Lung (tissue), 12 donors: ENCODE measurements around the gene TOMM40L. TPM values are rescaled to one million over a fixed set of nuclear protein-coding genes. Genes with fewer than 3 reads are reported as not detected.
"Not testable (repeated sequence)": the region's sequence is repeated elsewhere in the genome, so short reads cannot be mapped to it uniquely, and the experiment has no call there.

Experiments used
- ATAC-seq: fragments of 200-7000 bp; cut with Tn5 transposase; one replicate; pipeline ENCODE4 v1.9.1; 2020; ENCODE audit warnings: moderate number of reproducible peaks; ENCODE audit not compliant: insufficient read depth, low FRiP score
- DNase-seq, 3 donors: peaks; one replicate each; pipeline ENCODE4 v3.0.0-alpha.2; 2013 to 2017
- H3K27ac ChIP-seq, 2 donors: one replicate each; pipeline ENCODE4 v1.5.1; 2013; ENCODE audit warnings: mild to moderate bottlenecking in 2 of 2, moderate library complexity in 2 of 2, control low read depth in 1 of 2, inconsistent platforms in 1 of 2, low read depth in 1 of 2, low read length in 1 of 2
- H3K27me3 ChIP-seq, 3 donors: one replicate each; pipeline ENCODE4 v1.5.1; 2013; ENCODE audit warnings: low read length in 2 of 3; ENCODE audit not compliant: control insufficient read depth in 3 of 3, insufficient read depth in 3 of 3
- H3K36me3 ChIP-seq, 4 donors: one replicate each; pipeline ENCODE4 v1.5.1; 2013; ENCODE audit warnings: low read length in 4 of 4, mild to moderate bottlenecking in 1 of 4, moderate library complexity in 1 of 4; ENCODE audit not compliant: control insufficient read depth in 4 of 4, insufficient read depth in 4 of 4
- H3K4me1 ChIP-seq, 5 donors: one replicate each; pipeline ENCODE4 v1.5.1; 2013; ENCODE audit warnings: low read length in 5 of 5, mild to moderate bottlenecking in 2 of 5, moderate library complexity in 1 of 5; ENCODE audit not compliant: control insufficient read depth in 5 of 5, insufficient read depth in 5 of 5
- H3K4me3 ChIP-seq: one replicate; pipeline ENCODE4 v1.5.1; 2013; ENCODE audit warnings: mild to moderate bottlenecking, control low read depth, moderate library complexity
- H3K9ac ChIP-seq, 2 donors: one replicate each; pipeline ENCODE4 v1.5.1; 2013; ENCODE audit warnings: low read length in 2 of 2, control low read depth in 1 of 2; ENCODE audit not compliant: insufficient read depth in 1 of 2
- H3K9me3 ChIP-seq, 4 donors: one replicate each; pipeline ENCODE4 v1.5.1; 2013; ENCODE audit warnings: low read length in 3 of 4, mild to moderate bottlenecking in 1 of 4, moderate library complexity in 1 of 4; ENCODE audit not compliant: control insufficient read depth in 4 of 4, insufficient read depth in 3 of 4
- WGBS, 2 donors: extraction: QIAGEN DNeasy Blood & Tissue Kit; methylation state at CpG; one replicate each; pipeline ENCODE4 v1.1.7; 2013; 5-methylcytosine and 5-hydroxymethylcytosine counted together
- polyA plus RNA-seq, 2 donors: library from polyadenylated mRNA; stranded (reverse); fragments of 200-250 nt; gene quantifications; one replicate each; pipeline ENCODE4 v1.2.1, GENCODE V29; 2013
- total RNA-seq, 2 donors: library from RNA; depleted of rRNA in 1 of 2; stranded (reverse); fragments of >200 nt in 1 of 2; gene quantifications; one replicate each; pipeline ENCODE4 v1.2.1, GENCODE V29; 2014 to 2021
- TF ChIP-seq, protein P1 (sequence below): IDR thresholded peaks from 2 replicates; pipeline ENCODE4 v1.5.1; 2012; ENCODE audit warnings: mild to moderate bottlenecking; ENCODE audit errors: control extremely low read depth, extremely low read depth
- donor health status: control.
- donor health status: control.
- donor health status: Bipolar disorder and iron deficiency.
- donor health status: healthy.
- donor health status: DM: yes; HTN: yes; CAD: no.

Gene TOMM40L
- total and polyA plus RNA-seq, 4 donors: 4.9 to 13.0 (median 9.0) TPM

DNA sequence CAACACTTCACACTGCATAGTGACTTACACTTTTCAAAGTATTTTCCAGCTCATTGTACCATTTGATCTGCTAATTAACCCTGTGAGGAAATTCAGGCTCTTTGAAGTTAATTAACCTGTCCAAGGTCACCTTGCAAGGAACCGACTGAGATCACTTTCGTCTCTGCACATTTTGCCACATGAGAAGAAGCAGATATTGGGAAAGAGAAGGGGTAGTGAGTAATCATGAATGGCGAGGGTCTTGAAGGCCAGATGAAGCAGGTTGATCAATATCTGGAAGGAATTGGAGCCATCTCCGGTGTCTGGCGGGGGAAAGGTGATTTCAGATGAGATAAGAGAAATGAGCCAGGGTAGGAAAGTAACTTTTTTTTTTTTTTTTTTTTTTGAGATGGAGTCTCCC, 5.9 kb upstream of the TOMM40L start:
- TF ChIP-seq, protein P1, sequence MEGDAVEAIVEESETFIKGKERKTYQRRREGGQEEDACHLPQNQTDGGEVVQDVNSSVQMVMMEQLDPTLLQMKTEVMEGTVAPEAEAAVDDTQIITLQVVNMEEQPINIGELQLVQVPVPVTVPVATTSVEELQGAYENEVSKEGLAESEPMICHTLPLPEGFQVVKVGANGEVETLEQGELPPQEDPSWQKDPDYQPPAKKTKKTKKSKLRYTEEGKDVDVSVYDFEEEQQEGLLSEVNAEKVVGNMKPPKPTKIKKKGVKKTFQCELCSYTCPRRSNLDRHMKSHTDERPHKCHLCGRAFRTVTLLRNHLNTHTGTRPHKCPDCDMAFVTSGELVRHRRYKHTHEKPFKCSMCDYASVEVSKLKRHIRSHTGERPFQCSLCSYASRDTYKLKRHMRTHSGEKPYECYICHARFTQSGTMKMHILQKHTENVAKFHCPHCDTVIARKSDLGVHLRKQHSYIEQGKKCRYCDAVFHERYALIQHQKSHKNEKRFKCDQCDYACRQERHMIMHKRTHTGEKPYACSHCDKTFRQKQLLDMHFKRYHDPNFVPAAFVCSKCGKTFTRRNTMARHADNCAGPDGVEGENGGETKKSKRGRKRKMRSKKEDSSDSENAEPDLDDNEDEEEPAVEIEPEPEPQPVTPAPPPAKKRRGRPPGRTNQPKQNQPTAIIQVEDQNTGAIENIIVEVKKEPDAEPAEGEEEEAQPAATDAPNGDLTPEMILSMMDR: no peak
- Histone ChIP-seq H3K27me3 (no peaks in the 10 kb centered on the region), H3K27ac (no peak overlapping the region), H3K9me3 (no peaks in the 10 kb centered on the region), H3K4me1 (peaks cover 0 to 3% (median 0%) of the 10 kb centered on the region in 5 donors), H3K4me3 (no peak overlapping the region), H3K36me3 (no peaks in the 10 kb centered on the region), H3K9ac (no peak overlapping the region)
- ATAC-seq (no peak), DNase-seq (no peak)
- WGBS, 2 donors: 84 to 86% methylated on average over 5 of the region's 5 CpGs

- peaks cover 0 to 16% (median 3%) of the 10 kb centered on the region in 5 donors for H3K4me1 ChIP-seq
- no peak overlapping the region for H3K9ac ChIP-seq
- 74 to 79% methylated on average over 6 of the region's 6 CpGs for WGBS, 2 donors
- DNase-seq (no peak), ATAC-seq (no peak)
- no peak overlapping the region for H3K27ac ChIP-seq
- TF ChIP-seq, protein P1: no peak
- H3K4me3 ChIP-seq: no peak overlapping the region
- no peaks in the 10 kb centered on the region for H3K27me3 ChIP-seq
- H3K9me3 ChIP-seq: no peaks in the 10 kb centered on the region
- H3K36me3 ChIP-seq: no peaks in the 10 kb centered on the region
Observed at GRCh38 chr1:161222175-161223019, 3.5 kb upstream of the TOMM40L start.

DNA sequence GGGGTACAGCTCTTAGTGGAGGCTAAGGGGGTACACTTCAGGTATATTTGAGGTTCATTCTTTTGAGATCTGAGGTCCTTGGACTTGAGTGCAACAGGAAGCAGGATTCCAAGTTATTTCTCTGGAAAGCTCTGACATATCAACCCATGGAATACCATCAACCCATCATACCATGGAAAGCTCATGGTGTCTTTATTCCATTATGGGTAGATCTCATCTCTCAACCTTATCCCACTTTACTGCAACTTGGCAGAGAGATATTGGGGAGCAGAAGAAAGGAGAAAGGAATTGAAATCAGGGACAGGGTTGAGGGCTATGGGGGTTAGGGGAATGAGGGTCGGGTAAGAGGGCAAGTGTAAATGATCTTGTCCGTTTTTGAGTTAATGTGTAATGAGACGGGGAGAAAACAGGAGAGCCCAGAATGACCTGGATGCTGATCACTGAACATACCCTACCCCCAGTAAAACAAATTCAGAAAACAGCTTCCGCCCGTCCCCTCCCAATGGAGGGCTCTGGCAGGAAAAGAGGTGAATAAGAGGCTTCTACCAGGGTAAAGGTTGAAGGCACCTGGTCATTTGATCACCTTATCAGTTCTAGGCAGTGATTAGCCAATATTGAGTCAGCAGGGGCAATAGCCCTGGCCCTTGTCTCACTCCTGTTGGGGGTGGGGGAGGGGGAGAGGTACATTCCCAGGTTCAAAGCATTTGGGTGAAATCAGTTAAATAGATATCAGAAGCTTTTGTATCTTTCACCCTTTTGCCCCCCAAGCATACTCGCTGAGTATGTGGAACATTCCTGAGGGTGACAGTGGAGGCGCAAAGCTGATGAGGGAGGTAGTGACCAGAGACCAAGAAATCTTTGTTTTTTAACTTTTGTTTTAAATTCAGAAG, 1.8 kb upstream of the TOMM40L start:
- DNase-seq (no peak), ATAC-seq (no peak)
- TF ChIP-seq, protein P1: no peak
- Histone ChIP-seq H3K4me3 (no peak overlapping the region), H3K4me1 (peaks cover 0 to 18% (median 3%) of the 10 kb centered on the region in 5 donors), H3K27ac (no peak overlapping the region), H3K27me3 (no peaks in the 10 kb centered on the region), H3K9ac (no peak overlapping the region), H3K36me3 (peaks cover 8 to 11% (median 9%) of the 10 kb centered on the region in 4 donors), H3K9me3 (no peaks in the 10 kb centered on the region)
- 89 to 93% methylated on average over 7 of the region's 7 CpGs for WGBS, 2 donors

- H3K9me3 ChIP-seq, H3K4me3 ChIP-seq, H3K9ac ChIP-seq, H3K27ac ChIP-seq, DNase-seq, ATAC-seq, H3K27me3 ChIP-seq: not testable (repeated sequence)
- WGBS, 2 donors: 91 to 93% methylated on average over 13 of the region's 13 CpGs
- peaks cover 8 to 16% (median 13%) of the 10 kb centered on the region in 4 donors for H3K36me3 ChIP-seq
- H3K4me1 ChIP-seq: peaks cover 0 to 18% (median 3%) of the 10 kb centered on the region in 5 donors
Observed at GRCh38 chr1:161224695-161225087, 1.2 kb upstream of the TOMM40L start.
